ENCODE results near the gene CLDN34. TPM values are rescaled to one million over a fixed set of nuclear protein-coding genes. Genes with fewer than 3 reads are reported as not detected.
A peak's percentile ranks its signal among the peaks of the same experiment; 100 is the strongest.

CLDN34 gene
- total and polyA plus RNA-seq, 2 donors (not counting 1 experiment from before 2014, with no cell fraction given): not detected

- H3K79me2 ChIP-seq (ENCODE audit: control insufficient read depth, insufficient read depth, low read length): no peaks in the 10 kb centered on the region
- no peaks in the 10 kb centered on the region for H3K36me3 ChIP-seq (replicated peaks in 1 of 2; ENCODE audit: control extremely low read depth in 1 of 2, control insufficient read depth in 1 of 2, extremely low read depth in 1 of 2, insufficient read depth in 2 of 2, low read length in 1 of 2)
- no peaks in the 10 kb centered on the region for H3K9me3 Mint-ChIP-seq (ENCODE audit: insufficient read depth)
- no peak overlapping the region for H2AFZ ChIP-seq (ENCODE audit: insufficient read depth, low read depth, low read length, poor library complexity, severe bottlenecking)
- DNase-seq (peak; percentile 31), ATAC-seq (ENCODE audit: low read depth) (peak; percentile 69)
- H3K4me1 ChIP-seq (ENCODE audit: control insufficient read depth in 2 of 2, insufficient read depth in 2 of 2, low read length in 2 of 2): peaks cover 0 to 6% of the 10 kb centered on the region in 2 donors
- TF ChIP-seq EZH2 (IDR thresholded peaks at IDR 0.05; ENCODE audit: borderline replicate concordance, insufficient read depth, low read depth, low read length, poor library complexity, severe bottlenecking): no peak
- TF ChIP-seq, protein P1, sequence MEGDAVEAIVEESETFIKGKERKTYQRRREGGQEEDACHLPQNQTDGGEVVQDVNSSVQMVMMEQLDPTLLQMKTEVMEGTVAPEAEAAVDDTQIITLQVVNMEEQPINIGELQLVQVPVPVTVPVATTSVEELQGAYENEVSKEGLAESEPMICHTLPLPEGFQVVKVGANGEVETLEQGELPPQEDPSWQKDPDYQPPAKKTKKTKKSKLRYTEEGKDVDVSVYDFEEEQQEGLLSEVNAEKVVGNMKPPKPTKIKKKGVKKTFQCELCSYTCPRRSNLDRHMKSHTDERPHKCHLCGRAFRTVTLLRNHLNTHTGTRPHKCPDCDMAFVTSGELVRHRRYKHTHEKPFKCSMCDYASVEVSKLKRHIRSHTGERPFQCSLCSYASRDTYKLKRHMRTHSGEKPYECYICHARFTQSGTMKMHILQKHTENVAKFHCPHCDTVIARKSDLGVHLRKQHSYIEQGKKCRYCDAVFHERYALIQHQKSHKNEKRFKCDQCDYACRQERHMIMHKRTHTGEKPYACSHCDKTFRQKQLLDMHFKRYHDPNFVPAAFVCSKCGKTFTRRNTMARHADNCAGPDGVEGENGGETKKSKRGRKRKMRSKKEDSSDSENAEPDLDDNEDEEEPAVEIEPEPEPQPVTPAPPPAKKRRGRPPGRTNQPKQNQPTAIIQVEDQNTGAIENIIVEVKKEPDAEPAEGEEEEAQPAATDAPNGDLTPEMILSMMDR (IDR thresholded peaks at IDR 0.05): no peak
- no peaks in the 10 kb centered on the region for H3K27me3 Mint-ChIP-seq
- H3K9ac ChIP-seq (ENCODE audit: low read length): no peak overlapping the region
- peaks cover 11% of the 10 kb centered on the region for H3K4me1 Mint-ChIP-seq
- H3K27ac ChIP-seq (ENCODE audit: low read length in 2 of 2): no peak overlapping the region
- no peak overlapping the region for H3K4me3 Mint-ChIP-seq
- no peaks in the 10 kb centered on the region for H3K9me3 ChIP-seq (ENCODE audit: control extremely low read depth in 1 of 3, control insufficient read depth in 2 of 3, insufficient read depth in 1 of 3, low read length in 2 of 3)
- ChIA-PET CTCF (interaction anchor here (0.9 to 6.5 kb wide), 14 partner anchors 10 to 123 kb away, joined by 3 to 160 read pairs (median 3); no protein-coding TSS in a partner anchor), POLR2A (interaction anchor here (1.8 kb wide), 1 partner anchor 114 kb away, joined by 7 read pairs; no protein-coding TSS in a partner anchor)
- no peaks in the 10 kb centered on the region for H4K20me1 ChIP-seq (ENCODE audit: control insufficient read depth, insufficient read depth, low read length, poor library complexity, severe bottlenecking)
- no peak overlapping the region for H3K4me3 ChIP-seq (ENCODE audit: control extremely low read depth in 1 of 5, extremely low read depth in 1 of 5, insufficient read depth in 1 of 5, low read depth in 2 of 5, low read length in 4 of 5)
- H3K4me2 ChIP-seq (replicated peaks; ENCODE audit: low read depth, low read length, poor library complexity, severe bottlenecking): no peak overlapping the region
- intact Hi-C loops (cut with micrococcal nuclease): loop anchor here (2.0 to 5.0 kb wide), 3 partner anchors 17 to 125 kb away; no protein-coding TSS in a partner anchor
- peak overlapping the region; percentile 10 for H3K27ac Mint-ChIP-seq
- WGBS (ENCODE audit: insufficient coverage): 94% methylated on average over 4 of the region's 8 CpGs
- no peaks in the 10 kb centered on the region for H3K27me3 ChIP-seq (replicated peaks in 1 of 4; ENCODE audit: control extremely low read depth in 1 of 4, control insufficient read depth in 3 of 4, insufficient read depth in 4 of 4, low read length in 3 of 4)
Observed at GRCh38 chrX:9997524-9997923, 30.4 kb downstream of the CLDN34 start.

DNA sequence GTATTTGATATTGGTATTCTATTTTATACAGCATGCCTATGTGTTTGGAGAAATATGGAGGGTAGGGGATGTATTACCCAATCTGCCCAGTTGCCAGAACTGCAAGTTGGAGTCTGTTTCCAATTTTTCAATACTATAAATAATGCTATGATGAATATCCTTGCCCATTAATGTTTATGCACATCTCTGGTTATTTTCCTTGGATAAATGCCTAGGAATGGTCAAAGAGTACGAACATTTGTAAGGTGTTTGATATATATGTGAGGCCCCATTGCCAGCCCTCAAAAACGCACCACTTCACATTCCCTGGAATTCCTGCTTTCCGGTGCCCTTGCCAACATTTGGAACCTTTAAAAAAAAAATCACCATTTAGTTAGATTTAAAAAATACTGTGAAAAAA lies 34.3 kb downstream of the CLDN34 start:
- H3K9ac ChIP-seq (ENCODE audit: low read length): no peak overlapping the region
- H3K4me2 ChIP-seq (replicated peaks; ENCODE audit: low read depth, low read length, poor library complexity, severe bottlenecking): no peak overlapping the region
- intact Hi-C loops (cut with micrococcal nuclease): no loop called here
- H3K79me2 ChIP-seq (ENCODE audit: control insufficient read depth, insufficient read depth, low read length): no peaks in the 10 kb centered on the region
- no peaks in the 10 kb centered on the region for H3K36me3 ChIP-seq (replicated peaks in 1 of 2; ENCODE audit: control extremely low read depth in 1 of 2, control insufficient read depth in 1 of 2, extremely low read depth in 1 of 2, insufficient read depth in 2 of 2, low read length in 1 of 2)
- Mint-ChIP-seq H3K9me3 (ENCODE audit: insufficient read depth) (no peaks in the 10 kb centered on the region), H3K4me1 (peaks cover 13% of the 10 kb centered on the region), H3K4me3 (no peak overlapping the region), H3K27me3 (no peaks in the 10 kb centered on the region), H3K27ac (no peak overlapping the region)
- CTCF ChIA-PET: interaction anchor here (6.5 kb wide), 1 partner anchor 115 kb away, joined by 160 read pairs; no protein-coding TSS in a partner anchor
- H4K20me1 ChIP-seq (ENCODE audit: control insufficient read depth, insufficient read depth, low read length, poor library complexity, severe bottlenecking): no peaks in the 10 kb centered on the region
- DNase-seq (no peak), ATAC-seq (ENCODE audit: low read depth) (no peak)
- H3K4me1 ChIP-seq (ENCODE audit: control insufficient read depth in 2 of 2, insufficient read depth in 2 of 2, low read length in 2 of 2): no peaks in the 10 kb centered on the region
- H3K9me3 ChIP-seq (ENCODE audit: control extremely low read depth in 1 of 3, control insufficient read depth in 2 of 3, insufficient read depth in 1 of 3, low read length in 2 of 3): no peaks in the 10 kb centered on the region
- no peak for TF ChIP-seq EZH2 (IDR thresholded peaks at IDR 0.05; ENCODE audit: borderline replicate concordance, insufficient read depth, low read depth, low read length, poor library complexity, severe bottlenecking)
- TF ChIP-seq, protein P1 (IDR thresholded peaks at IDR 0.05): no peak
- POLR2A ChIA-PET: no interaction called here
- no peaks in the 10 kb centered on the region for H3K27me3 ChIP-seq (replicated peaks in 1 of 4; ENCODE audit: control extremely low read depth in 1 of 4, control insufficient read depth in 3 of 4, insufficient read depth in 4 of 4, low read length in 3 of 4)
- H2AFZ ChIP-seq (ENCODE audit: insufficient read depth, low read depth, low read length, poor library complexity, severe bottlenecking): no peak overlapping the region
- H3K27ac ChIP-seq (ENCODE audit: low read length in 2 of 2): no peak overlapping the region
- H3K4me3 ChIP-seq (ENCODE audit: control extremely low read depth in 1 of 5, extremely low read depth in 1 of 5, insufficient read depth in 1 of 5, low read depth in 2 of 5, low read length in 4 of 5): no peak overlapping the region
- WGBS (ENCODE audit: insufficient coverage): no CpG with 5 or more reads among the region's 3 CpGs
